GM12891 (cell line): ENCODE results near the gene JUND.

Experiments
- DNase-seq: peaks from one replicate; pipeline ENCODE4 v3.0.0; 2011; ENCODE audit warnings: low spot score; ENCODE audit not compliant: insufficient read length
- FAIRE-seq: peaks from 2 replicates; lab custom pipeline; 2011; peaks lifted over from hg19 to GRCh38; lab: Jason Lieb, UNC
- PAX5 ChIP-seq: IDR thresholded peaks from 2 replicates; pipeline ENCODE4 v1.6.1; 2011; ENCODE audit warnings: low read length, moderate library complexity, mild to moderate bottlenecking; ENCODE audit not compliant: insufficient read depth, severe bottlenecking
- POLR2A ChIP-seq: IDR thresholded peaks from 2 replicates; pipeline ENCODE4 v1.6.1; 2011; ENCODE audit warnings: low read depth, low read length, control low read depth
- POLR2AphosphoS5 ChIP-seq: IDR thresholded peaks from 2 replicates; pipeline ENCODE4 v1.6.1; 2011; ENCODE audit warnings: low read depth, low read length, control low read depth
- POU2F2 ChIP-seq: IDR thresholded peaks from 2 replicates; pipeline ENCODE4 v1.6.1; 2011; ENCODE audit warnings: low read depth, mild to moderate bottlenecking, control low read depth, low read length, moderate library complexity
- SPI1 ChIP-seq: IDR thresholded peaks from 2 replicates; pipeline ENCODE4 v1.6.1; 2011; ENCODE audit warnings: low read depth, low read length, control low read depth
- TAF1 ChIP-seq: IDR thresholded peaks from 2 replicates; pipeline ENCODE4 v1.6.1; 2011; ENCODE audit warnings: low read depth, low read length, control low read depth

Gene JUND

DNA sequence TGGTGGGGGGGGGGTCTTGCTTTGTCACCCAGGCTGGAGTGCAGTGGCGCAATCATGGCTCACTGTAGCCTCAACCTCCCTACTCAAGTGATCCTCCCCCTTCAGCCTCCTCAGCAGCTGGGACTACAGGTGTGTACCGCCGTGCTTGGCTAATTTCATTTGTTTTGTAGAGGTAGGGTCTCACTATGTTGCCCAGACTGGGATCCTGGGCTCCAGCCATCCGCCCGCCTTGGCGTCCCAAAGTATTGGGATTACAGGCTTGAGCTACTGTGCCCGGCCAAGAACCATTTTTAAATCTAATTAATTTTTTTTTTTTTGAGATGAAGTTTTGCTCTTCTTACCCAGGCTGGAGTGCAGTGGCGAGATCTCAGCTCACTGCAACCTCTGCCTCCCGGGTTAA is 18.2 kb upstream of the JUND start:
- FAIRE-seq, result no peak
- TF ChIP-seq POU2F2 (no peak), TAF1 (no peak), SPI1 (no peak), PAX5 (no peak), POLR2AphosphoS5 (no peak), POLR2A (no peak)
- DNase-seq, result no peak

- DNase-seq, result no peak
- no peak for FAIRE-seq
- TF ChIP-seq POLR2A (no peak), SPI1 (no peak), TAF1 (no peak), POLR2AphosphoS5 (no peak), PAX5 (no peak), POU2F2 (no peak)
These were observed 17.2 kb upstream of the JUND start for GRCh38 chr19:18298601-18299000.

DNA sequence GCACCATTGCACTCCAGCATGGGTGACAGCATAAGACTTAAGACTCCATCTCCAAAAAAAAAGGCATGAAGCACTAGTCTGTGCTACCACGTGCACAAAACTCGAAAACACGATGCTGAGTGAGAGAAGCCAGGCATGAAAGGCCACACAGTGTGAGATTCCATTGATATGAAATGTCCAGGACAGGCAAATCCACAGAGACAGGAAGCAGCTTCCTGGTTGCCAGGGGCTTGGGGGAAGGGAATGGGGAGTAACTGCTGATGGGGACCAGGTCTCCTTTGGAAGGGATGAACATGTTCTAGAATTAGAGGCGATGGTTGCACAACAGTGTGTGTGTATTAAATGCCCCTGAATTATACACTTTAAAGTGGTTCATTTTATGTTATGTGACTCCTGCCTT is 15.9 kb upstream of the JUND start:
- TF ChIP-seq POLR2A (no peak), POU2F2 (no peak), POLR2AphosphoS5 (no peak), TAF1 (no peak), SPI1 (no peak), PAX5 (no peak)
- FAIRE-seq (no peak), DNase-seq (no peak)

DNA sequence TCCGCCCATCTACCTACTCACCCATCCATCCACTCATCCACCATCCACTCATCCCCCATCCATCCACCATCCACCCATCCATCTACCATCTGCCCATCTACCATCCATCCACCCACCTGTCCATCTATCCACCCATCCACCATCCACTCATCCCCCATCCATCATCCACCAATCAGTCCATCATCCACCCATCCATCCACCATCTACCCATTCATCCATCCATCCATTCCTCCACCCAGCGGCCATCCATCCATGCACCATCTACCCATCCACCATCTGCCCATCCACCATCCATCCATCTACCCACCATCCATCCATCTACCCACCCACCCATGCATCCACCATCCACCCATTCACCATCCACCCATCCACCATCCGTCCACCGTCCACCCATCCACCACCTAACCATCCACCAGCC is 13.6 kb upstream of the JUND start:
- DNase-seq (no peak), FAIRE-seq (no peak)
- TF ChIP-seq POU2F2 (no peak), POLR2AphosphoS5 (no peak), TAF1 (no peak), POLR2A (no peak), PAX5 (no peak), SPI1 (no peak)

- peak; percentile 91 for FAIRE-seq
- no peak for DNase-seq
- no peak for TF ChIP-seq POLR2AphosphoS5
- no peak for TF ChIP-seq SPI1
- TF ChIP-seq TAF1, result no peak
- no peak for TF ChIP-seq PAX5
- no peak for TF ChIP-seq POLR2A
- no peak for TF ChIP-seq POU2F2
These were observed 13.0 kb upstream of the JUND start for GRCh38 chr19:18294467-18294864.

DNA sequence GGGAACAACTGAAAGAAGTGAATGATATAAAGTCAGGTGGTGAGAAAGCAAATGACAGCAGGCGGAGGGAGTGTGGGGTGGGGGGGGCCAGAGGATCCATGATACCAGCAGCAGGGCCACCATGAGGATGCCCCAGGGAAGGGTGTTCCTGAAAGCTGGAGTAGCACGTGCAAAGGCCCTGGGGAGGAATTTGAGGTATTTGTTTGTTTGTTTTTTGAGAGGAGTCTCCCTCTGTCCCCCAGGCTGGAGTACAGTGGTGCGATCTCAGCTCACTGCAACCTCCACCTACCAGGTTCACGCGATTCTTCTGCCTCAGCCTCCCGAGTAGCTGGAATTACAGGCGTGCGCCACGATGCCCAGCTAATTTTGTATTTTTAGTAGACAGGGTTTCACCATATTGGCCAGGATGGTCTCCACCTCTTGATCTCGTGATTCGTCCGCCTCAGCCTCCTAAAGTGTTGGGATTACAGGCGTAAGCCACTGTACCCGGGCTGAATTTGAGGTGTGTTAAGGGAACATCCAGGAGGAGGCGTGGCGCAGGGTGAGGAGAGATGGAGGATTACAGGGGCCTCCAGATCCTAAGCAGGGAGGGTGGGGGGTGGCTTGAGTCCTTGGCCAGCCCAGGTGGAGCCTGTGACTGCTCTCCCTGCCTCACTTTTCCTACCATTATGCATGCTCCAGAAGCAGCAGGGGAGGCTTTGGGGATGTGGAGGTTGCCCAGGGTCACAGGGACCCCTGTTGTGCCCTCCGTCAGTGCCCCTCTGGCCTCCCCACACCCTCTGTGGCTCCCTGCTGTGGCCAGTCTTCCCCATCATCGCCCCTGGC is 12.4 kb upstream of the JUND start:
- TF ChIP-seq POLR2AphosphoS5 (no peak), POLR2A (no peak), PAX5 (no peak), TAF1 (no peak), POU2F2 (no peak), SPI1 (no peak)
- no peak for FAIRE-seq
- no peak for DNase-seq

DNA sequence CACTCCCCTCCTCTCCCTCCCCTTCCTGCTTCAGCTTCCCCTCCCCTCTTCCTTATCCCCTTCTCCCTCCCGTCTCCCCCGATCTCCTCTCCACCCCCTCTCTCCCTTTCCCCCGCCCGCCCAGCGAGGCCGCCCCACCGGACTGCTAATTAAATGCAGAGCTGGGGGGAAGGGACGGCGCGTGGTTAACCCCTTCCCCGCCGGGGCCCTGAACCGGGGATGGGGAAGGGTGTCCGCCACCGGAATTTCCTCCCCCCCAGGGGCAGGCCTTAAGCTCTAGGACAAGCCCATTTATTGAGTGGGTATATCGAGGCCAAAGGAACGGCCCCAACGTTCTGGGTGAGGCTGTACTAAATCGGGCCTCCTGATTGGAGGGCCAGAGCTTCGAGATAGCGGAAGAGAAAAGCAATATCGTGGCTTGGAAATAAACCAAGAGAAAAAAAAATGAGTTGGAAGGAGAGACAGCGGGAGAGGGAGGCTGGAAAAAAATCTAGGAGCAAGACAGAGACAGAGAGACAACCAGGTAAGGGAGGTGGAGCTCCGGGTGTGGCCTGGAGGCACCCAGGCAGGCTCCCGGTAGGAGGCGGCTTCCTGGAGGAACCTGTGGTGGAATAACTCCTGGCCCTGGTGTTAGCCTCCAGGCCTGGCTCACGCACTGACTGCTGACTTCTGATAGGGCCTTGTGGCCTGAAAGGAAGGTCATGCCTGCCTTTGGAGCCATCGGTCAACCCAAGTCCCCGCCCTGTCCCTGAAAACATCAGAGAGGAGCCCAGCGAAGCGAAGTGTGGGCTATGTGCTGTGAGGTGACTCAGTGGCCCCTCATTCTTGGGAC is 11.6 kb upstream of the JUND start:
- TF ChIP-seq POLR2AphosphoS5 (no peak), PAX5 (no peak), TAF1 (no peak), POLR2A (no peak), POU2F2 (no peak), SPI1 (no peak)
- DNase-seq (no peak), FAIRE-seq (peak; percentile 33)

DNA sequence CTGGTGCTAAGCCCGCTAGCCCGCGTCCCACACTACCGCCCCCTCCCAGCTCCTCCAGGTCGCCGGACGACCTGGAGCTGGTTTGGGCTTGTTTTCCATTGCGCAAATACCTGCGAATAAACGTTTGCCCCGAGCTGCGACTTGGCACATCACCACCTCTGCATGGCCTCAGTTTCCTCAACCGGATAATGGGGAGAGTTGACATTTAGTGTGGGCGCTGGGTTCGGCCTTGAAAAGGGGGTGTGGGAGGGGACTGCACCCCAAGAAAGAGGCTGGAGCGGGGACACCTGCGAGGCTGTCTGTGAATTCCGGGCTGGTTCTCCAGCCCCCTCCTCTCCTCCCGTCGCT is 11.0 kb upstream of the JUND start:
- TF ChIP-seq PAX5 (no peak), TAF1 (no peak)
- FAIRE-seq (no peak), DNase-seq (no peak)
